Measurements from ENCODE around the gene GCA. TPM values are rescaled to one million over a fixed set of nuclear protein-coding genes. Genes with fewer than 3 reads are reported as not detected.

The GCA gene
- total and polyA plus RNA-seq, 2 of the 4 experiments (the other 2 are of a cell fraction), result 2.2 to 3.6 TPM

DNA sequence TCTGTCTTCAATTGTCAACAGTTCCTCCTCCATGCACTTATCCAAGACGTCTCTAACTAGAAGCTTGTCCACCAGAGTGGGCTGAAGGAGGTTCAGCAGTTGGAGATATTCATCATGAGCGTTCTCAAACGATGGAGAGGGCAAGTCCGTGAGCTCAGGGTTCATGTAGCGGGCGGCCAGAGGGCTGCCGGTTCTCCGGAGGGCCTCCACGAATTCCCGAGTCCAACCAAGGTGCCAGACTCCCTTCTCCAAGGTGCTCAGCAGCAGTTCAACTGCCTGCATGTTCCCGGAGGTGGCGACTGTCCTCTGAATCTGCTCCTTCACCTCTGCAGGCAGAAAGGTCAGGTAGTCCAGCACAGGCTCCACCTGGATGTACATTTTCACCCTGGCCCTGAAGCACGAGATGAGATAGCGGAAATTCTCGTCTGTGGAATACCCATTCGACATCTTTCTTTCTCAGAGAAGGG, 26.0 kb upstream of the GCA start:
- no peaks in the 10 kb centered on the region for H3K79me1 ChIP-seq (ENCODE audit: low read depth in 1 of 2, low read length in 2 of 2)
- TF ChIP-seq, protein P1, sequence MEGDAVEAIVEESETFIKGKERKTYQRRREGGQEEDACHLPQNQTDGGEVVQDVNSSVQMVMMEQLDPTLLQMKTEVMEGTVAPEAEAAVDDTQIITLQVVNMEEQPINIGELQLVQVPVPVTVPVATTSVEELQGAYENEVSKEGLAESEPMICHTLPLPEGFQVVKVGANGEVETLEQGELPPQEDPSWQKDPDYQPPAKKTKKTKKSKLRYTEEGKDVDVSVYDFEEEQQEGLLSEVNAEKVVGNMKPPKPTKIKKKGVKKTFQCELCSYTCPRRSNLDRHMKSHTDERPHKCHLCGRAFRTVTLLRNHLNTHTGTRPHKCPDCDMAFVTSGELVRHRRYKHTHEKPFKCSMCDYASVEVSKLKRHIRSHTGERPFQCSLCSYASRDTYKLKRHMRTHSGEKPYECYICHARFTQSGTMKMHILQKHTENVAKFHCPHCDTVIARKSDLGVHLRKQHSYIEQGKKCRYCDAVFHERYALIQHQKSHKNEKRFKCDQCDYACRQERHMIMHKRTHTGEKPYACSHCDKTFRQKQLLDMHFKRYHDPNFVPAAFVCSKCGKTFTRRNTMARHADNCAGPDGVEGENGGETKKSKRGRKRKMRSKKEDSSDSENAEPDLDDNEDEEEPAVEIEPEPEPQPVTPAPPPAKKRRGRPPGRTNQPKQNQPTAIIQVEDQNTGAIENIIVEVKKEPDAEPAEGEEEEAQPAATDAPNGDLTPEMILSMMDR (conservative IDR thresholded peaks at IDR 0.05; ENCODE audit: low read depth, low read length), result no peak
- TF ChIP-seq RAD21 (IDR thresholded peaks at IDR 0.05; ENCODE audit: low read length), result no peak
- TF ChIP-seq FOS (IDR thresholded peaks at IDR 0.05; ENCODE audit: low read depth, low read length), result no peak
- TF ChIP-seq ELK1 (IDR thresholded peaks at IDR 0.05; ENCODE audit: borderline replicate concordance, low read depth, low read length), result no peak
- TF ChIP-seq, protein P2, sequence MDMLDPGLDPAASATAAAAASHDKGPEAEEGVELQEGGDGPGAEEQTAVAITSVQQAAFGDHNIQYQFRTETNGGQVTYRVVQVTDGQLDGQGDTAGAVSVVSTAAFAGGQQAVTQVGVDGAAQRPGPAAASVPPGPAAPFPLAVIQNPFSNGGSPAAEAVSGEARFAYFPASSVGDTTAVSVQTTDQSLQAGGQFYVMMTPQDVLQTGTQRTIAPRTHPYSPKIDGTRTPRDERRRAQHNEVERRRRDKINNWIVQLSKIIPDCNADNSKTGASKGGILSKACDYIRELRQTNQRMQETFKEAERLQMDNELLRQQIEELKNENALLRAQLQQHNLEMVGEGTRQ (IDR thresholded peaks at IDR 0.05; ENCODE audit: low read depth, low read length), result no peak
- TF ChIP-seq BHLHE40 (IDR thresholded peaks at IDR 0.05; ENCODE audit: low read depth, low read length), result no peak
- TF ChIP-seq MAZ (IDR thresholded peaks at IDR 0.05; ENCODE audit: borderline replicate concordance, low read depth, low read length), result no peak
- no peak for TF ChIP-seq SMC3 (IDR thresholded peaks at IDR 0.05; ENCODE audit: low read depth, low read length)
- no peak for TF ChIP-seq MAFK (IDR thresholded peaks at IDR 0.05; ENCODE audit: low read depth, low read length)
- no peak for TF ChIP-seq RFX5 (IDR thresholded peaks at IDR 0.05; ENCODE audit: low read depth, low read length)
- TF ChIP-seq NFE2L2 (IDR thresholded peaks at IDR 0.05; ENCODE audit: low read depth, low read length), result no peak
- no peak for TF ChIP-seq CHD1 (IDR thresholded peaks at IDR 0.05; ENCODE audit: low read depth, low read length)
- no peak for TF ChIP-seq RCOR1 (IDR thresholded peaks at IDR 0.05; ENCODE audit: insufficient replicate concordance, low read length)
- TF ChIP-seq CEBPB (IDR thresholded peaks at IDR 0.05; ENCODE audit: low read depth, low read length), result no peak
- TF ChIP-seq POLR2A (IDR thresholded peaks at IDR 0.05; ENCODE audit: low read depth, low read length), result no peak
- peak overlapping the region; percentile 83 for H3K9ac ChIP-seq (ENCODE audit: low read depth, low read length)
- peak overlapping the region; percentile 70 for H3K4me3 ChIP-seq (ENCODE audit: insufficient read depth, low read depth, low read length)
- H2AFZ ChIP-seq (replicated peaks; ENCODE audit: low read length, poor library complexity), result peak overlapping the region; percentile 99
- intact Hi-C loops (cut with micrococcal nuclease) (no loop called here), in situ Hi-C loops (cut with MboI; ENCODE audit: low sequenced_read_pairs) (loop anchor here (25.0 kb wide), 1 partner anchor 331 kb away; no protein-coding TSS in a partner anchor), dilution Hi-C loops (cut with HindIII; ENCODE audit: low sequenced_read_pairs, unreplicated experiment) (no loop called here)
- no peaks in the 10 kb centered on the region for H4K20me1 ChIP-seq (ENCODE audit: insufficient read depth, low read length)
- H3K14ac ChIP-seq (replicated peaks; ENCODE audit: low read depth, low read length), result peak overlapping the region; percentile 7; the same call in 1 of the 2 replicates
- H3K4ac ChIP-seq (ENCODE audit: low read depth, low read length), result peak overlapping the region; percentile 50
- peak overlapping the region; percentile 41 to 76 for H4K8ac ChIP-seq (ENCODE audit: low read depth in 2 of 2, low read length in 2 of 2)
- no TSS peak for BruUV-seq (replicated peaks)
- H2BK15ac ChIP-seq (ENCODE audit: low read depth, low read length), result no peak overlapping the region; the same call in 2 of the 3 replicates
- CTCF ChIA-PET, result no interaction called here
- H3K36me3 ChIP-seq (ENCODE audit: control insufficient read depth, insufficient read depth, low read length), result no peaks in the 10 kb centered on the region
- peak overlapping the region; percentile 31; the same call in 1 of the 2 replicates for H4K5ac ChIP-seq (ENCODE audit: low read depth, low read length)
- no peak for ATAC-seq (ENCODE audit: low read depth)
- no peaks in the 10 kb centered on the region for H3K9me1 ChIP-seq (ENCODE audit: insufficient read depth, low read length)
- 73% methylated on average over 8 of the region's 16 CpGs; no CpG with 5 or more reads in 1 of the 2 experiments for WGBS, 2 experiments (ENCODE audit: extremely low coverage in 2 of 2, insufficient read length in 1 of 2)
- peak overlapping the region; percentile 77 for H2AK9ac ChIP-seq (replicated peaks; ENCODE audit: low read depth, low read length, poor library complexity)
- no peak overlapping the region for H3K56ac ChIP-seq (ENCODE audit: extremely low read depth, insufficient read depth, low read length)
- no peaks in the 10 kb centered on the region for H3K4me1 ChIP-seq (ENCODE audit: control insufficient read depth, insufficient read depth, low read length)
- no peak overlapping the region for H2AK5ac ChIP-seq (ENCODE audit: low read depth, low read length)
- H2BK120ac ChIP-seq (ENCODE audit: low read depth, low read length), result no peak overlapping the region; the same call in 1 of the 2 replicates
- H3K27ac ChIP-seq (ENCODE audit: insufficient read depth, low read length), result no peak overlapping the region
- H3K9me3 ChIP-seq (ENCODE audit: control insufficient read depth, insufficient read depth, low read length), result no peaks in the 10 kb centered on the region
- H2BK5ac ChIP-seq (ENCODE audit: low read depth, low read length, poor library complexity, severe bottlenecking), result no peak overlapping the region
- no peak overlapping the region for H4K91ac ChIP-seq (ENCODE audit: insufficient read depth, low read depth, low read length)
- no peak overlapping the region for H3K18ac ChIP-seq (ENCODE audit: low read depth, low read length)
- H3K23ac ChIP-seq (ENCODE audit: low read depth, low read length), result peak overlapping the region; percentile 41; the same call in 1 of the 2 replicates
- H3K27me3 ChIP-seq (ENCODE audit: control insufficient read depth, insufficient read depth, low read length), result no peaks in the 10 kb centered on the region
- H2BK20ac ChIP-seq (ENCODE audit: low read depth, low read length), result no peak overlapping the region
- POLR2A ChIA-PET (ENCODE audit: unreplicated experiment), result interaction anchor here (0.6 kb wide), 1 partner anchor 10 kb away, joined by 3 read pairs; no protein-coding TSS in a partner anchor
- no peak for DNase-seq
- peak overlapping the region; percentile 55 for H3K4me2 ChIP-seq (ENCODE audit: low read depth, low read length)

Data from IMR-90 (cell line).